Dedifferentiated amniotic fluid mesenchymal stem cell (primary cell): ENCODE results near the gene FMN2.

Source experiments
- DNase-seq: peaks from one replicate; pipeline ENCODE4 v3.0.0-alpha.2; 2016; ENCODE audit errors: extremely low spot score

Gene FMN2

DNA sequence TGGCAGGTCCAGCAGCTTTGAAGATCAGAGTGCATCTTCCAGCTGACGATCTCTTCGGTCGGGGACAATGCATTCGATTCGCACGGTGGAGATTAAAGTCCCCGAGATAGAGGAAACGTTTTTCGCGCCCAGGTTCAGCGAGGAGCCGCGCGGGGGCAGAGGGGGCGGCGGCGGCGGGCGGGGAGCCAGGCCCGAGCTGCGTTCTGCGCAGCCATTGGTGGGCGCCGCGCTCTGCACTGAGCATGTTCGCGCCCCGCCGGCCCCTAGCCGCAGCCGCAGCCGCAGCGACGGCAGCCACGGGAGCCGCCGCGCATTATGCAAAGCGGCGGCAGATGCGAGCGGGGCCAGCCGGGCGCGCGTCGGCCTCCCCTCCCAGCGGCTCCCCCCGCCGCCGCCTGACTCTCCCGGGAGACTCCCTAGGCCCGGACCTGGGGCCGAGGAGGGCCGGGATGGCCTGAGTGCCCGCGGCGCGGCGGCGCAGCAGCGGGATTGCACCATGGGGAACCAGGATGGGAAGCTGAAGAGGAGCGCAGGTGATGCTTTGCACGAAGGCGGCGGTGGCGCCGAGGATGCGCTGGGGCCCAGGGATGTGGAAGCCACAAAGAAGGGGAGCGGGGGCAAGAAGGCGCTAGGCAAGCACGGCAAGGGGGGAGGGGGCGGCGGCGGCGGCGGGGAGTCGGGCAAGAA lies at the start of gene FMN2:
Gene FMN2 (plus strand): TSS at position 270 of the 687 bp plus-strand sequence. CDS start 227 bp downstream, at position 497.
- DNase-seq: no peak

DNA sequence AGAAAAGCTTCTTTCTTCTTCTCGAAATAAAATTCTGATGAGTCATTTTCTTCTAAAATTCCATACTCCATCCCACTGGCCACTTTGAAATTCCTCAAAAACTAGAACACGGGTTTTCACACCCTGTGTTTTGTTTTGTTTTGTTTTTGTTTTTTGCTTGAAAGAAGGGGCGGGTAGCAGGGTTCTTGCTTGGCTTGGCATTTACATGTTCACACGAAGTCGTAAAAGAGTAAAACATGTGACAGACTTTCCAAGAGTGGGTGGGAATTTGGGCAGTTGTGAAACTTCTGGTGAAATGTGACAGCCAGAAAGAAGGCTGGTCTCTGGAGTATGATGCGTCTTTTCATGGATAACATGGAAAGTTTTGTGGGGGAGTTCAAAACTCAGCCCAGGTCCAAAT lies 47.1 kb upstream of the FMN2 start:
- no peak for DNase-seq

DNA sequence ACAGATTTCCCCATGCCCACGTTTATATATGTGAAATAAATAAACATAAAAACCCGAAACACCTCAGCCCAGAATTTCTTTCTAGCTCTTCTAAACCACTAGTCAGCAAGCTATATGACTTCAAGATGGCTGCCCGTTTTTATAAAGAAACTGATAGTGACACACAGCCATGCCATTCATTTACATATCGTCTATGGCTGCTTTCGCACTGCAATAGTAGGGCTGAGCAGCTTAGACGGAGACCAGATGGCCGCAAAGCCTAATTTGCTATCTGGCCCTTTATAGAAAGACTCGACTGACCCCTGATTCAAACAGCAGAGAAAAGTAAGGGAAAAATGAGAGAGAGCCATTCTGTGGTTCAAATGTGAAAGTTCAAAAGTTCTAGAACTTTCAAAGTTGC lies 45.7 kb upstream of the FMN2 start:
- DNase-seq: no peak

DNA sequence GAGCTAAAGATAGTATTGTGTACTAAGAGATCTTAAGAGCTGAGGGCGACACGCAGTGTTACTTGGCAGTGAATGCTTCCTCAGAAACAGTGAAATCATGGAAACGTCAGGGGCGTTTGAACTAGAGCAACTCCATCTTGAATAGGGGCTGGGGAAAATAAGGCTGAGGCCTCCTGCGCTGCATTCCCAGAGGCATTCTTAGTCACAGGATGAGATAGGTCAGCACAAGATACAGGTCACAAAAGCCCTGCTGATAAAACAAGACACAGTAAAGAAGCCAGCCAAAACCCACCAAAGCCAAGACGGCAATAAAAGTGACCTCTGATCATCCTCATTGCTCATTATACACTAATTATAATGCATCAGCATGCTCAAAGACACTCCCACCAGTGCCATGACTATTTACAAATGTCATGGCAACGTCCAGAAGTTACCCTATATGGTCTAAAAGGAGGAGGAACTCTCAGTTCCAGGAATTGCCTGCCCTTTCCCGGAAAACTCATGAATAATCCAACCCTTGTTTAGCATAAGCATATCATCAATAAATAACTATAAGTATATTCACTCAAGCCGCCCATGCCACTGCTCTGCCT lies 37.5 kb upstream of the FMN2 start:
- DNase-seq: no peak

DNA sequence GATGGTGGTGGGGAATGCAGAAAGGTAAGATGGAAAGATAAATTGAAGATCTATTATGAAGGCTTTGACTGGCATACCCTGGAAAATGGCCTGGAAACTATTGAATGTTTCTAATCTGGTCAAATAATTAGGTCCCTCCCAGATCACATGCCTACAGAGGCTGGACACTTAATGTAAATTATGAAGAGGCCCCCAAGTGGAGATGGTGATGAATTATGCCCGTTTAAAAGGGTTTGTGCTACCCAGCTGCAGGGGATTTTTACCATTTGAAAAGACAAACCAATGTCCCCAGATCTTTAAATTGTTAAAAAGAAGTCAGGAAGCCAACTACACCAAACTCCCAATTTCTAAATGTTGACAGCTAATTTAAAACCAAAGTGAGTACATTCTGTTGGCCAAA lies 35.7 kb upstream of the FMN2 start:
- no peak for DNase-seq

DNA sequence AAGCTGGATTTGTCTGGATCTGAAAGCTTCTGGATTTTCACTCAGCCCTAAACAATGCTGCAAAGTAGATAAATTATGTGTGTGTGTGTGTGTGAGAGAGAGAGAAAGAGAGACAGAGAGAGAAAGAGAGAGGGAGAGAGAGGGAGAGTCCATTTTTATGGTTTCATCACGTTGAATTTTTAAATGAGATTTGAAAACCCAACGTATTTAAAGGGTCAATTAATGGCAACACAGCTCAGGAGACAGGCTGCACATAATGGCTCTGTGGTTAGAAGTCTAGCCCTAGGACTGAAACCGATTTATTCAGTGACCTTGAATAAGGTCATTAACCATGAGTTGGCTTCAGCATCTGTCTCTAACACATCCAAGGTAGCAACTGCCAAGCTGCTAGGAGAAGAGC lies 35.3 kb upstream of the FMN2 start:
- DNase-seq: no peak

DNA sequence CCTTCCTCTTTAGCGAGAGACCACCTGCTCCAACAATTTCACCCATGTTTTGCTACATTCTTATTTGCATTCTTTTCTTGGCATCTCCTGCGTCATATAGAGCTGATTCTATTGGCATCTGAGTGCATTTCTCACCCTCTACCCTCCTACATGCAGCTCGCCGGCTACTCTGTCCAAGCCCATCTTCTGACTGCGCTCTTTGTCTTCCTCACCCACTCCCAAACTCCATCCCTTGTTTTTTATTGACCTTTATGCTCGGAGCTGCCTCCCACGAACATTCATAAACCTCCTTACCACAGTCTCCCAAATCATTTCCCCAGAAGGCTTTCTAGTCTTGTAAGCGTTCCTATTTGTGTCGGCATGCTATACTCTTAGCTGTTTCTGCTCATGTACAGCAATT lies 33.6 kb upstream of the FMN2 start:
- no peak for DNase-seq

DNA sequence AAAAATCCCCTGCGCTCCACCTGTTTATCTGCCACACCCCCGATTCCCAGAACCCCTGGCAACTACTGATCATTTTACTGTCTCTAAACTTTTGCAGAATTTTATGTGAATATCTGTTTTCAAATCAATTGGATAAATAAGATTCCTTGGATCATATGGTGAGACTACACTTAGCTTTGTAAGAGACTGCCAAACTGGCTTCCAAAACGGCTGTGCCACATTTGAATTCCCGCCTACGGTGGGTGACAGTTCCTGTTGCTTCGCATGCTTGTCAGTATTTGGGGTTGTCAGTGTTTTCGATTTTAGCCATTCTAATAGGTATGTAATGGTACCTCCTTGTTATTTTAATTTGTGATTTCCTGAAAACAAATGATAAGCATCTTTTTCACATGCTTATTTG lies 22.7 kb upstream of the FMN2 start:
- no peak for DNase-seq

DNA sequence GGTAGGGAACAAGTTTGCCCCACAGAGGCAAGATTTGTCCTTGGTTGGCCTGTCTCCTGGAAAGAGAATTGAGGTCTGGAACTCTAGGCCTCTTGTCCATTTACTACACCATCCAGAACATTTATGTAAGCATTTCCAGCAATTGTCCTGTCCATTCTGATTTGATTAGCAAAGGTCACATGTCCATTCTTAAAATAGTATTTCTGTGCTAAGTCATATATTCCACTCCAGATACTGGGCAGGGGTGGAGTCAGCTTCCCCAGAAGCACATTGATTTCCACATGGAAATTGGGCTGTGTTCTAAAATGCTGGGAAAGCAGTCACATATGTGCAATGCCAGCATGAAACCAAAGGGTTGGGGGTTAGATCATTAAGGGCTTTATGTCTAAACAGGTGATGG lies 21.5 kb upstream of the FMN2 start:
- DNase-seq: no peak

DNA sequence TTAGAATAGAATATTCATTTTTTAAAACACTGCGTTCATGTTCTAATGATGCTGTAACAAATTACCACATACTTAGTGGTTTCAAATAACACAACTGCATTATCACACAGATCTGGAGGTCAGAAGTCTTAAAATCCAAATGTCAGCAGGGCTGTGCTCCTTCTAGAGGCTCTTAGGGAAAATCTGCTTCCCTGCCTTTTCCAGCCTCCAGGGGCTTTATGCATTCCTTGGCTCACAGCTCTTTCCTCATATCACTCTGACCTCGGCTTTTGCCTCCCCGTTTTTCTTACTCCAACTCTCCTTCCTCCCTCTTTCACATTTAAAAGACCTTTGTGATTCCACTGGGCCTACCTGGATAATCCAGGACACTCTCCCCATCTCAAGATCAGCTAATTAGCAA lies 18.6 kb upstream of the FMN2 start:
- DNase-seq: no peak

DNA sequence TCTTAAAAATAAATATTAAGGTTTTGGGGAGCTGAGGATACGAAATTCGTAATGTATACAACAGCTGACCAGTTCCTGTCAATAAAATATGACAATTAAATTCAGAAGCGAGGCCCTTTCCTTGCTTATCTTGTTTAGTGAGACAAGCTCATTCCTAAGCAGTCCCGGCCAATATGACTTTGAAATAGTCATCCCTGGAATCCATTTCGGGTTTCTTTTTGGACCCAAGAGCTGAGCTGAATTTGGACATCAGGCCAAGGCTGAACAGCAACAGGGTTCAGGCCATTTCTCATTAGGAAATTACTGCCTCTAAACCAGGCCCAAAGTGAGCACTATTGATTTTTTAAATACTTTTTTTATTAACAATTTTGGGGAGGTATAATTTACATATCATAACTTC lies 17.3 kb upstream of the FMN2 start:
- no peak for DNase-seq

DNA sequence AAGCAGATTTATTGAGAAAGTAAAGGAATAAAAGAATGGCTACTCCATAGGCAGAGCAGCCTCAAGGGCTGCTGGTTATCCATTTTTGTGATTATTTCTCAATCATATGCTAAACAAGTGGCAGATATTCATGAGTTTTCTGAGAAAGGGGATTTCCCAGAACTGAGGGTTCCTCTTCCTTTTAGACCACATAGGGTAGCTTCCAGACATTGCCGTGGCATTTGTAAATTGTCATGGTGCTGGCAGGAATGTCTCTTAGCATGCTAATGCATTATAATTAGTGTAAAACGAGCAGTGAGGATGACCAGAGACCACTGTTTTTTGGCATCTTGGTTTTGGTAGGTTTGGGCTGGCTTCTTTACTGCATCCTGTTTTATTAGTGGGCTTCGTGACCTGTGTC lies 16.8 kb upstream of the FMN2 start:
- DNase-seq: no peak

DNA sequence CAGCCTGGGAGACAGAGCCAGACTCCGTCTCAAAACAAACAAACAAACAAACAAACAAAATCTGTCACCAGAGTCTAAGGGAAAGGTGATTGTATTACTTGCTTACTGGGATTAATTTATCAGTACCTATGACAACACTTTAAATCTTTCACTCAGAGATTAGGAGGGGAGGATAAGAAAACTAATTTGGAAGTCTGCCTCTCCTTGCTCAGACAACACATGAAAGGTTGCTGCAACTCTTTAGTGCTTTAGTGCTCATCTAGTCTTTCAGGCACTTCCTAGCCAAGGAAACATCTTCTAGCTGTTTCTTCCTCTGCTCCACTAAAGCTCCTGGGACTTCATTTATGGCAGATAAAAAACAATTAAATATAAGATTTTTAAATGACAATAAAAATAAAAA lies 7.3 kb upstream of the FMN2 start:
- DNase-seq: no peak

DNA sequence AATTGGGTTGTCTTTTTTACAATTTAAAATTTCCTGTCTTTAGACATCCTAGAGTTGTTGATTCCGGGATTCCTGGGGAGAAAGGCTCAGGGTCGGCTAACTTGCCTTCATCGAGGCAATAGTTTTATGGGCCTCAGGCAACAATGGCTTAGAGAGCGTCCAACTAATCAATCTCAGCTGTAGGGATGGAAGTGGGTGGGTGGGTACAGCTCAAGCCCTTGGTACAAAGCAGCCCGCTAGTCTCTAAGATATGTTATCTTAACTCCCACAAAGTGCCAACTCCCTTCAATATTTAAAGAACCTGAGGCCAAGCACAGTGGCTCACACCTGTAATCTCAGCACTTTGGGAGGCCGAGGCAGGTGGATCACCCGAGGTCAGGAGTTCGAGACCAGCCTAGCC lies 6.9 kb upstream of the FMN2 start:
- DNase-seq: no peak

DNA sequence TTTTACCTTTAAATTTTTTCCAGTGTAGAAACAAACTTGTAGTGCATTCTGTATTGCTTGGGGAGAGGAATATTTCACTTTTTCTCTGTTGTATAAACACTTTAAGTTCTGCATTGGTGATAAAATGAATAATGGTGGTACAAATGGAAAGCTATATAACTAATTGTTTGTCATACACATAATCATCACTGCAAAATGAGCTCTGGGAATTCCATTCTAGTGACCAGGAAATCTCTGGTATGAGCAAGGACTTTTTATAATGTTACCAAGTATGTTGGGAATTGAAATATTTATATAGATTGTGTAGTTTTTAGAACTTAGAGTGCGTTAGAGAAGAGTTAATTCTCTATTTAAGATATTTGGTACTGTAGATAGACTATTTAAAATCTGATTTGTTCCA lies 5.0 kb upstream of the FMN2 start:
- DNase-seq: no peak

DNA sequence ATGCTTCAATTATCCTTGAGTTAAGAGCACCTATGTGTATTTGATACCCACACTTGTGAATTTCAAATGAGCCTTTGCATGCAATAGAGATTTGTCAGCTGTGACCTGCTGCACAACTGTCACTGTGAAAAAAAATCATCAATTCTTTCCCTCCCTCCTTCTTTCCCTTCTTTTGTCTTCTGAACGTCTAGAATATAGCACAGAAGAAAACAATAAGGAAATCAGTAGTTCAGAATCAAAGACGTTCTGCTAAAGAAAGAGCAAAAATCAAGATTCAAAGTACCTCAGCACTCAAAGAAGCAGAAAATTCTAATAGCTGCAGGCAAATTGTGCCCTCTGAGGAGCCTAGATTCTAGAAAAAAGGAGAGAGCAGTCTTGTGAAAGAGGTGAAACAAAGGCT lies 1.7 kb upstream of the FMN2 start:
- no peak for DNase-seq

DNA sequence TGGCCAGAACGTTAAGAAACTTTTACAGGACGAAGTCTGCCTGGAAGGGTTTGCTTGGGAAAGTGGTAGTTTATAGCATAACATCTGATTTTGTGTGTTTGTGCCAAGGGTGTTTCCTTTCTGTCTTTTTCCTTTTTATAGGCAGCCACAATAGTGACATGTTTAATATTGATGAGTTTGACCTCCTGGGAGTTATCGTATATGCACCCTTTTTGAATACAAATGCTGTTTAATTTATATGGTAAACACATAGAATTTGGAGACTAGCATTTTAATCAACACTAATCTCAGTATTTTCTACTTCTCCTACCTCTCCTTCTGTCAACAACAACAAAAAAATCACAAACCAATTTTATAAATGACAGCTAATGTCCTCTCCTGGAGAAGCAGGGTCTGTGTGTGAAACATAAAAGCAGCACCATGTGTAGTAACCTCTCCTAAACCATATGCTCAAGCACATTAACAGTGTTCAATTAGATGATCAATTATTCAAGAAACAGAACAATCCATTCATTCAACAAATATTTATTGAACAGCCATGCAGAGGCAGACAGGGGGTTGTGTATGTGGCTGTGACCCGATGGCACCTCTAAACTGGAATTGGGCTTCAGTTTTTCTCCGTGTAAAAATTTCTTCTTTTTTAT lies 604 bp upstream of the FMN2 start:
- no peak for DNase-seq

DNA sequence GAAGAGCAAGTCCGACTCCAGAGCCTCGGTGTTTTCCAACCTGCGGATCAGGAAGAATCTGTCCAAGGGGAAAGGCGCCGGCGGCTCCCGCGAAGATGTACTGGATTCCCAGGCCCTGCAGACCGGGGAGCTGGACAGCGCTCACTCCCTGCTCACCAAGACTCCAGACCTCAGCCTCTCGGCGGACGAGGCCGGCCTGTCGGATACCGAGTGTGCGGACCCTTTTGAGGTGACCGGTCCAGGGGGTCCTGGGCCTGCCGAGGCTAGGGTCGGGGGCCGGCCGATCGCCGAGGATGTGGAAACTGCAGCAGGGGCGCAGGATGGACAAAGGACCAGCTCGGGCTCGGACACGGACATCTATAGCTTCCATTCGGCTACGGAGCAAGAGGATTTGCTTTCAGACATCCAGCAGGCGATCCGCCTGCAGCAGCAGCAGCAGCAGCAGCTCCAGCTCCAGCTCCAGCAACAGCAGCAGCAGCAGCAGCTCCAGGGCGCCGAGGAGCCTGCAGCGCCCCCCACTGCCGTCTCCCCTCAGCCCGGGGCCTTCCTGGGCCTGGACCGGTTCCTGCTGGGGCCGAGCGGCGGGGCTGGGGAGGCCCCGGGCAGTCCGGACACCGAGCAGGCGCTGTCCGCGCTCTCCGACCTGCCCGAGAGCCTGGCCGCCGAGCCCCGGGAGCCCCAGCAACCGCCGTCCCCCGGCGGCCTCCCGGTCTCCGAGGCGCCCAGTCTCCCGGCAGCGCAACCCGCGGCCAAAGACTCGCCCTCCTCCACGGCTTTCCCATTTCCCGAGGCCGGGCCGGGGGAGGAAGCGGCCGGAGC lies 827 bp downstream of the FMN2 start:
- DNase-seq: peak; percentile 38

DNA sequence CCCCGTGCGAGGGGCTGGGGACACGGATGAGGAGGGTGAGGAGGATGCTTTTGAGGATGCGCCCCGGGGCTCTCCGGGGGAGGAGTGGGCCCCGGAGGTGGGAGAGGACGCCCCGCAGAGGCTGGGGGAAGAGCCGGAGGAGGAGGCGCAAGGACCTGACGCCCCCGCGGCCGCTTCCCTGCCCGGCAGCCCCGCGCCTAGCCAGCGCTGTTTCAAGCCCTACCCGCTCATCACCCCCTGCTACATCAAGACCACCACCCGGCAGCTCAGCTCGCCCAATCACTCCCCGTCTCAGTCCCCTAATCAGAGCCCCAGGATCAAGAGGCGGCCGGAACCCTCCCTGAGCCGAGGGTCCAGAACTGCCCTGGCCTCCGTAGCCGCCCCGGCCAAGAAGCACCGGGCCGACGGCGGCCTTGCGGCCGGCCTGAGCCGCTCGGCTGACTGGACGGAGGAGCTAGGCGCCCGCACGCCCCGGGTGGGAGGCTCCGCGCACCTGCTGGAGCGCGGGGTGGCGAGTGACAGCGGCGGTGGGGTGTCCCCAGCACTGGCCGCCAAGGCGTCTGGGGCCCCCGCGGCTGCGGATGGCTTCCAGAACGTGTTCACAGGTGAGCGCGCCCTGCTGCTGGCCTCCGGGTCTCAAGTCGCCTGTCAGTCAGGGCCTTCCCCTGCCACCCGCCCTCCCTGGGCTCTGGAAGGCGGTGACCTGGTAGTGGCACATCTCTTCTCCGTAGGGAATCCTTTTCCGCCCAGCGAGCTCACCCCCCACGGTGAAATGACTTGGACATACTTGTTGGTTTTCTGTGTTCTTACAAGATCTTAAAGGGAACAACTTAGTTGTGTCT lies 1.7 kb downstream of the FMN2 start:
- no peak for DNase-seq

DNA sequence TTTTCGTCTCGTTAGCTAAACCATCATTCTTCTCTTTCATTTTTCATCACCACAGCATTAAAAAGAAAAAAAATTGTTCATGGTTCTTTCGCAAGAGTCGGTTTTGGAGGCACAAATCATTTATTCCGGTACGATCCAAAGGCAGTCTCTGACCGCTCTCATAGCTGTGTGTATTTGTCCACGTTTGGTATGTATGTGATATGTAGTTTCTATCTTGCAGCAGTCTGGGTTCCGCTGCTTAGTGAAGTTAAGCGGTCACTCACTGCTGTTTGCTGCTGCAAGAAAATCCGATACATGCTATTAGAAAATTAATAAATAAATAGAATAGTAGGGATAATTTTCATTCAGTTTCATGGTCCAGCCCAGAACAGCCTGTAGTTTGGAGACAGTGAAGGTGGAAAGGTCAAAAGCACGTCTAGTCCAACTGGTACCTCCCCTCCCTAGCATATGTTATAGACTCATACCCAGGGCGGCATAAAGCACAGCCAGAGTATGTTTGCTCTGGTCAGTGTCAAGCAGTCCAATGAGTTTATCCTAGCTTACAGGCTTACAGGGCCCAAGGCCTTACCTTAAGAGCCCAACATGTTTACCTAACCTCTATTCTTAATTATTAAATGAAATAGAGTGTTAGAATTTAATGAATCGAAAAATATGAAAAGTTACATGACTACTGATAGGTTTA lies 2.5 kb downstream of the FMN2 start:
- no peak for DNase-seq

DNA sequence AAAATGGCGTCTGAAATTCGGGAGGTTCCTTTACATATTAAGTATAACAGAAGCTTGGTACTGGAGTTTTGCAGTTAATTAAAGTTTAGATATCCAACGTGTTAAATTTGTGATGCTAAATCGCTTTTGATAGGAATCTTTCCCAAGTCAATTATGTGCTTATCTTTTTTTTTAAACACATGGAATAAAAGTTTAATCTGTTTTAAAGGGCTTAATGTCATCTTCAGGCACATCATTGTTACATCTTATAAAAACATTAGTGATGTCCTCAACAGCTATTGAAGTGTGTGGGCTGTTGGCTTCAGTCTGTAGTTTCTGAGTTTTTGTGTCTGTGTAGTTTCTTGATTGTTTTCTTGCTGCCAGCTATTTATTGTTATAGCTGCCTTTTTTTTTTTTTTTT lies 5.3 kb downstream of the FMN2 start:
- no peak for DNase-seq
